ENCODE results near the gene MMP10. TPM values are rescaled to one million over a fixed set of nuclear protein-coding genes. Genes with fewer than 3 reads are reported as not detected.

MMP10 gene
- total and polyA plus RNA-seq, 2 of the 8 experiments (the other 6 are each of a cell fraction or from before 2014, with no cell fraction given) = 0.03 to 0.17 TPM

GRCh38 chr11:102763440-102763839 lies 17.0 kb downstream of the MMP10 start:
- no peak overlapping the region for H4K91ac ChIP-seq (replicated peaks; ENCODE audit: insufficient read length, low read length)
- no peak overlapping the region for H2AFZ ChIP-seq (ENCODE audit: low read length)
- H3K56ac ChIP-seq (replicated peaks; ENCODE audit: insufficient read length, low read depth, low read length) = no peak overlapping the region
- H4K20me1 ChIP-seq (replicated peaks in 1 of 2; ENCODE audit: control insufficient read depth in 1 of 2, insufficient read depth in 2 of 2, low read length in 2 of 2) = no peaks in the 10 kb centered on the region
- H3K4ac ChIP-seq (replicated peaks; ENCODE audit: insufficient read length, low read depth, low read length) = no peak overlapping the region
- no peak overlapping the region for H3K9ac ChIP-seq (replicated peaks in 1 of 4; ENCODE audit: extremely low read depth in 1 of 4, low read depth in 3 of 4, low read length in 3 of 4)
- no peak overlapping the region for H3K14ac ChIP-seq (ENCODE audit: insufficient read length)
- H3K4me2 ChIP-seq (ENCODE audit: insufficient read depth in 1 of 2, low read depth in 2 of 2, low read length in 2 of 2) = no peak overlapping the region
- no peak overlapping the region for H3K18ac ChIP-seq (ENCODE audit: extremely low read depth, low read length)
- H2BK20ac ChIP-seq (ENCODE audit: low read length) = no peak overlapping the region
- H4K5ac ChIP-seq (ENCODE audit: insufficient read length, low read depth, low read length) = no peak overlapping the region
- peaks cover 0 to 1% (median 0%) of the 10 kb centered on the region in 4 experiments; a peak in 1 of 7 replicates for H3K27me3 ChIP-seq (replicated peaks in 1 of 4; ENCODE audit: control insufficient read depth in 3 of 4, extremely low read depth in 1 of 4, insufficient read depth in 3 of 4, low read length in 3 of 4)
- peak overlapping the region; percentile 66; the same call in 1 of the 2 replicates for H2AK5ac ChIP-seq (ENCODE audit: low read depth, low read length)
- 89% methylated on average over 2 of the region's 2 CpGs; no CpG with 5 or more reads in 1 of the 2 experiments for WGBS, 2 experiments (ENCODE audit: extremely low coverage in 1 of 2, insufficient coverage in 1 of 2, insufficient read length in 1 of 2, insufficient replicate concordance in 2 of 2, low coverage in 1 of 2, low lambda C conversion rate in 2 of 2, missing lambda C conversion rate in 1 of 2)
- no peak for TF ChIP-seq KDM1A (IDR thresholded peaks at IDR 0.05; ENCODE audit: borderline replicate concordance, low read length)
- no peak for TF ChIP-seq FOSL1 (IDR thresholded peaks at IDR 0.05; ENCODE audit: insufficient read depth, low read depth, low read length)
- TF ChIP-seq CBX5 (IDR thresholded peaks at IDR 0.05; ENCODE audit: low read depth, low read length) = no peak
- TF ChIP-seq SP4 (IDR thresholded peaks at IDR 0.05; ENCODE audit: low read length) = no peak
- TF ChIP-seq CBX8 (IDR thresholded peaks at IDR 0.05; ENCODE audit: borderline replicate concordance, low read depth, low read length) = no peak
- no peak overlapping the region for H3K23ac ChIP-seq (ENCODE audit: insufficient read length)
- POLR2A ChIA-PET (ENCODE audit: partially characterized antibody) = no interaction called here
- FAIRE-seq = no peak
- H3K23me2 ChIP-seq (ENCODE audit: low read depth, low read length) = no peaks in the 10 kb centered on the region
- H3K79me1 ChIP-seq (ENCODE audit: low read depth, low read length) = no peaks in the 10 kb centered on the region
- no peak overlapping the region for H2BK5ac ChIP-seq (ENCODE audit: low read depth, low read length)
- no peak overlapping the region; the same call in 1 of the 2 replicates for H2BK12ac ChIP-seq (ENCODE audit: low read depth, low read length)
- H3K9me3 ChIP-seq (ENCODE audit: insufficient read depth in 2 of 2, low read depth in 1 of 2, low read length in 1 of 2) = no peaks in the 10 kb centered on the region
- H2BK15ac ChIP-seq (ENCODE audit: low read length) = no peak overlapping the region
- no peak overlapping the region for H3K4me3 ChIP-seq (ENCODE audit: extremely low read depth in 1 of 4, insufficient read depth in 2 of 4, low read depth in 3 of 4, low read length in 4 of 4)
- CTCF ChIA-PET (ENCODE audit: partially characterized antibody) = interaction anchor here (1.5 kb wide), 1 partner anchor 79 kb away, joined by 3 read pairs; no protein-coding TSS in a partner anchor
- H4K8ac ChIP-seq (ENCODE audit: extremely low read depth, insufficient read depth, low read length) = no peak overlapping the region
- no peaks in the 10 kb centered on the region for H3K36me3 ChIP-seq (ENCODE audit: control insufficient read depth in 2 of 4, insufficient read depth in 4 of 4, low read length in 3 of 4)
- DNase-seq (ENCODE audit: low read depth in 1 of 2, low spot score in 2 of 2) = no peak
- H2BK120ac ChIP-seq (replicated peaks; ENCODE audit: low read depth, low read length) = no peak overlapping the region
- H3K27ac ChIP-seq (ENCODE audit: low read depth, low read length) = no peak overlapping the region
- no peaks in the 10 kb centered on the region for H3K79me2 ChIP-seq (ENCODE audit: control insufficient read depth in 1 of 2, insufficient read depth in 2 of 2, low read length in 2 of 2)
- peaks cover 0 to 4% (median 1%) of the 10 kb centered on the region in 4 experiments; a peak in 1 of 7 replicates for H3K4me1 ChIP-seq (replicated peaks in 1 of 4; ENCODE audit: control insufficient read depth in 3 of 4, insufficient read depth in 4 of 4, low read length in 3 of 4)
